HG03469 (cell line): ENCODE measurements around the gene PRDX2.
"Not testable (repeated sequence)": the region's sequence is repeated elsewhere in the genome, so short reads cannot be mapped to it uniquely, and the experiment has no call there.

Experiments
- ATAC-seq: cut with Tn5 transposase; IDR thresholded peaks from one replicate; pipeline ENCODE4 v1.9.1; 2021; ENCODE audit warnings: mild to moderate bottlenecking, moderate library complexity, moderate number of reproducible peaks; ENCODE audit not compliant: unreplicated experiment

Gene PRDX2

DNA sequence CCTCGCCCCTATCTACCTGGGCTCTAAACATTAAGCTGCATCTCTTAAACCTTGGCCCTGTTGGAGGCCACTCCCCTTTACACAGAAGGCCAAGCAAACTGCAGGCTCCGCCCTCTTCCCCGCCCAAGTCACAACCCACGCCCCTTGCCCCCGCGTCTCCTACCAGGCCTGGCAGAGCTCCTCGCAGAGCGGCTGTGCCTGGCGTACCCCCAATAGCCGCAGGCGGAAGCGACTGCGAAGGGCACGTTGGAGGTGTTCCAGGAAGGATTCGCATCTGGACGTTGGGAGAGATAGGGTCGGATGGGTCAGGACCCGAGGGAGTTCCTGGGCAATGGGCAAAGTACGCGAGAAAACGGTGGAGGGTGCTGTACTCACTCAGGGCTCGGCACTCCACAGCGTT is 26.9 kb upstream of the PRDX2 start:
- no peak for ATAC-seq

DNA sequence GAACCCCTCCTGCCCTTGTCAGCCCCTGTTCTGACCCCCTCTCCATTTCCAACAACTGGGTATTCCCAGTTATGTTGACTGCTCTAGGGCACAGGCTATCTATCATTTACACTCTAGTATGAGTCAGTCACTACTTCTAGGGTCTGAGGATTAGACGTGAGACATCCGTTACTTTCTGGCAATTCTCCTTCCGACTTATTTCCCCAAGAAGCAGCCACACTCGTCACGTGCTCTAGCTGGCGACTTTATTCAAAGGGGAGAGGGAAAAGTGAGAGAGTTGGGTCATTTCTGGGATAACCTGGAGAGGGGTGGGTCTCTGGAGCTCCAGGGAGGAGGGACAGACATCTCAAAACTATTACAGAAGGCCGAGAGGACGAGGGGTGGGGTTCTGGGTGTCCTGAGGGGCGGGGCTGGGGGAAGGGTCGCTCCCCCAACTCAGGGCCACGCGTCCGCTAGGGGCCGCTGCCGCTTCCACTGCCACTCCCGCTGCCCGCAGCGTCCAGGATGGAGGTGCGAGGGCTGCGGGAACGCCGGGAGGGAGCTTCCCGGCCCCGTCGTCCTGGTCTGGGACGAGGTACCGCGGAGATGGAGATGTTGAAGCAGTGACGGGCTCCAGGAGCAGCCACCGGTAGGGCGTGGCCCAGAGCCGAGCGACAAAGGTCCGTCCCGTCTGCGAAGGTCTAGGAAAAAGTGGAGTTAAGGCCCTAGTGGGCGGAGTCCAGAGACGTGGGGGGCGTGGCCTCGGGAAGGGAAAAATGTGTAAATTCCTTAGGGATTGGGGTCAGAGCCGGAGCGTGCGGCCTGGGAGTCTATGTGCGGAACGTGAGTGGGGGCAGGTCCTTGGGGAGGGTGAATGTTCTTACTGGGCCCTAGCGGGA is 23.9 kb upstream of the PRDX2 start:
- no peak for ATAC-seq

DNA sequence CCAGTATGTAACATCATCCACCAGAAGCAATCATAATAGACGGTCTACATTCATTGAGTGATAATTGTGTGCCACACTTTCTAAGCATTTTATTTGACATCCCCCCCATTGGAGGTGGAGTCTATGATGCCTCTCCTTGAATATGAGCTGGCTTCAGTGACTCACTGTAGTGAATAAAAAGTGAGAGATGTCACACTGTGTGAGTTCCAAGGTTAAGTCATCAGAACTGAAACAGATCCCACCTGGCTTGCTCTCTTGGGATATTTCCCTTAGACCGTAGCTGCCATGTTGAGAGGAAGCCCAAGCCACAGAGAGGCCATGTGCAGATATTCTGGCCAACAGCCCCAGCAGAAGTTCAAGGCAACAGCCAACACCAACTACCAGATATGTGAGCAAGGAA is 20.2 kb upstream of the PRDX2 start:
- ATAC-seq = no peak

DNA sequence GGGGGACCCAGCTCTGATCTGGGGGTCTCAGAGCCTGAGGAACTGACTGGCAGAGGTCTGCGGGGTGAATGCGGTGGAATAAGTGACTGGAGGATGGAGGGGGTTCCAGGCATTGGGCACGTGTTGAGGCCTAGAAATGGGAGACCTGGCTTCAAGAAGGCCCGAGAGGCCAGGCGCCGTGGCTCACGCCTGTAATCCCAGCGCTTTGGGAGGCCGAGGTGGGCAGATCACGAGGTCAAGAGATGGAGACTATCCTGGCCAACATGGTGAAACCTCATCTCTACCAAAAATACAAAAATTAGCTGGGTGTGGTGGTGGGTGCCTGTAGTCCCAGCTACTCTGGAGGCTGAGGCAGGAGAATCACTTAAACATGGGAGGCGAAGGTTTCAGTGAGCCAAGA is 16.2 kb upstream of the PRDX2 start:
- ATAC-seq = not testable (repeated sequence)

DNA sequence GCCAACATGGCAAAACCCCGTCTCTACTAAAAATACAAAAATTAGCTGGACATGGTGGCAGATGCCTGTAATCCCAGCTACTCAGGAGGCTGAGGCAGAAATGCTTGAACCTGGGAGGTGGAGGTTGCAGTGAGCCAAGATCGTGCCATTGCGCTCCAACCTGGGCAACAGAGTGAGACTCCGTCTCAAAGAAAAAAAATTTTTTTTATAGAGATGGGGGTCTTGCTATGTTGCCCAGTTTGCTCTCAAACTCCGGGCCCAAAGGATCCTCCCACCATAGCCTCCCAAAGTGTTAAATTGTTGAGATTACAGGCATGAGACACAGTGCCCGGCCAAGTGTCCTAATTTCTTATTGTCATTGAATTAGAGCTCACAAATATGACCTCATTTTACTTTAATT is 15.6 kb upstream of the PRDX2 start:
- ATAC-seq = not testable (repeated sequence)

DNA sequence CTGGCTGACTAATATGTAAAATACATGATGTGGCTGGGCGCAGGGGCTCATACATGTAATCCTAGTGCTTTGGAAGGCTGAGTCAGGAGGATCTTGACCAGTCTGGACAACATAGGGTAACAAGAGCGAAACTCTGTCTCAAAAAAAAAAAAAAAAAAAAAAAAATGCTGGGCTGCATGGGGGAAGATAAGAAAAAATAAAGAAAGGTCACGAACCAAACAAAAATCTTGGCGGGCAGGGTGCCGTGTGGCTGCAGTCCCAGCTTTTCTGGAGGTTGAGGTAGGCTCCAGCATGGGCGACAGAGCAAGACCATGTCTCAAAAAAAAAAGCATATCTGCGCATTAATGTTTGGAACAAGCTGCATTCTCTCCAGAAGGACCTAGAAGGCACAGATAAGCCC is 13.5 kb upstream of the PRDX2 start:
- no peak for ATAC-seq

DNA sequence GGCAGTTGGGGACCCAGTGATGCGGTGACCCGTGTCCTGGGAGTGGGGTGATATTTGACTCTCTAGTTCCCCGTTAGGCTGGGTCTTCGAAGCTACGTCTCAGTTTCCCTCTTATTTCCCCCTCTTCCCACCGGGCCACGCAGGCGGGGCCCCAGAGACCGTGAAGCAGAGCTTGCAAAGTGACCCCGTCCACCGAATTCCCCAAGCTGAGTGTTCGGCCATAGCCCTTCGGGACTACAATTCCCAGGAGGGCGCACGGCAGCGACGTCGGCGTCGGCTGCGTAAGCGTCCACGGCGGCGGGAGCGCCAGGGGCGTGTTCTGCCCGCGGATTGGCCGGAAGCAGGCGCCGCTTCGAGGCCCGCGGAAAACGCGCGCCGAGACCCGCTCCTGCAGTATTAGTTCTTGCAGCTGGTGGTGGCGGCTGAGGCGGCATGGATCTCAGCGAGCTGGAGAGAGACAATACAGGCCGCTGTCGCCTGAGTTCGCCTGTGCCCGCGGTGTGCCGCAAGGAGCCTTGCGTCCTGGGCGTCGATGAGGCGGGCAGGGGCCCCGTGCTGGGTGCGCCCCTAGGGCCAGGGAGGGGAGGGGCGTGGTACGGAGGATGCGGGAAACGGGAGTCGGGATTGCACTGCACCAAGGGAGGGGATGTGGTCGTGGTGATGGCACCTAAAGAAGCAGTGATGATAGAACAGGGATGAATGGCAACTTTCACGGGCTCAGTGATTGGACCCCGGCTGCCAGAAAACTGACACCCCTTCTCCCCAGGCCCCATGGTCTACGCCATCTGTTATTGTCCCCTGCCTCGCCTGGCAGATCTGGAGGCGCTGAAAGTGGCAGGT is 4.9 kb upstream of the PRDX2 start, which contains the start of gene RNASEH2A:
Gene RNASEH2A, plus strand, starts transcription at position 343 of the 840 bp plus-strand sequence. Its CDS starts 90 bp downstream, at position 433.
- peak; percentile 39 for ATAC-seq

DNA sequence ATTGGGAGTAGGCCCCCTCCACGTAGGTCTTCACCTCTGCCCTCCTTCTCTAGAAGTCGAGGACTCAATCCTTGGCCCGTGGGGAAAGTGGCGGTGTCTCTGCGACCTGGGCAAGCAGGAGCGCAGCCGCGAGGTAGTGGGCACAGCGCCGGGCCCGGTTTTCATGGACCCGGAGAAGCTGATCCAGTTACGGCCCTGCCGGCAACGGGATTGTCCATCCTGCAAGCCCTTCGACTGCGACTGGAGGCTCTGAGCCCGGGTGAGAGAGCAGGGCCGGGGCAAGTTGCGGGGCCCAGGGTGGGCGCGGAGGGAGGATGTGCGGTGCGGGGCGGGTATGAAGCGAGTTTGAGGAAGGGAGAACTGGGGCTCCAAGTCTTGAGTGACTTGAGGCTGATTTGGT is 2.5 kb upstream of the PRDX2 start:
- no peak for ATAC-seq

DNA sequence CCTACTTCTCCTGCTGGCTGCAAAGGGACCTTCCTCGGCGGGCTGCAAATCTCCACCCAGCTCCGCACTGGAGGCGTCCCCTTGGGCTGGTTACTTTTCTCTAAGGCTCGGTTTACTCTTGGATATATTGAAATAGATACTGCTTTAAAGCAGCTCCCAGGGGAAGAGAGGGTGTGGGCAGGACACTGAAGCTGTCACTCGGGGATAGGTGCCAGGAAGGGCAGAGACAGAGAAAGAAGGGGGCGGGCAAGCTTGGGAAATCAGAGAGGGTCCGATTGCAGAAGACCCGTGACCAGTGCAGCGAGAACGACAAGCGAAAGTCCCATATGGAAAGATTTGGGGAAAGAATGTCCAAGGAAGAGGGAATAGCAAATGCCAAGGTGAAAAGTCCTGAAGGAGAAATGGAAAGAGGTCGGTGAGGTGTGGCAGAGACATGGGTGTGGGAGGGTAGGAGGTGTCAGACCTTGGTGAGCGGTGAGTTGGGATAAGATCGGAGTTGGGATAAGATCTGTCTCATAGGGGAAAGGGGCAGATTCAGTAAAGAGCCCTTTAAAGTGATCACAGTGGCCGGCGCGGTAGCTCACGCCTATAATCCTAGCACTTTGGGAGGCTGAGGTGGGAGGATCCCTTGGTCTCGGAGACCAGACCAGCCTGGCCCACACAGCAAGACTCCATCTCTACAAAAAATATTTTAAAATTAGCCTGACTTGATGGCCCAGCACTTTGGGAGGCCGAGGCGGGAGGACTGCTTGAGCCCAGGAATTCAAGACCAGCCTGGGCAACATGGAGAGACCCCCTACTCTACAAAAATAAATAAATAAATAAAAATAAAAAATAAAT is 887 bp upstream of the PRDX2 start:
- ATAC-seq = no peak

DNA sequence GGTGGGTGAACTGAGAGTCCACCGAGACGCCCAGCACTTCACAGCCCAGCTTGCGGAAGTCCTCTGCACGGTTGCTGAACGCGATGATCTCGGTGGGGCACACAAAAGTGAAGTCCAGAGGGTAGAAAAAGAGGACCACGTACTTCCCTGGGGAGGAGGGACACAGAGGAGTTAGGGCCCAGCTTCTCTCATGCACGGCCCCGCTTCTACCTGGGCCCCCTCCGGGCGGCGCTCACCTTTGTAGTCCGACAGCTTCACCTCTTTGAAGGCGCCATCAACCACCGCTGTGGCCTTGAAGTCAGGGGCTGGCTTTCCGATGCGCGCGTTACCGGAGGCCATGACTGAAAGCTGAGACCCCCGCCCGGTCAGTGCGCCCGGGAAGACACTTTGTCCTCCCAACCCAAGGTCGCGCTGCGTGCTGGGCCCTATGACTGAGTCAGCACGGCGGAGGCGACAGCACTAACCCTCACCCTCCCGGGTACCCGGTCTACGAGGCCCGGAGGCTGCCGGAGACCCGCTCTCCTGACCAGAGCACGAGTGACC is 606 bp downstream of the PRDX2 start:
- ATAC-seq = no peak

DNA sequence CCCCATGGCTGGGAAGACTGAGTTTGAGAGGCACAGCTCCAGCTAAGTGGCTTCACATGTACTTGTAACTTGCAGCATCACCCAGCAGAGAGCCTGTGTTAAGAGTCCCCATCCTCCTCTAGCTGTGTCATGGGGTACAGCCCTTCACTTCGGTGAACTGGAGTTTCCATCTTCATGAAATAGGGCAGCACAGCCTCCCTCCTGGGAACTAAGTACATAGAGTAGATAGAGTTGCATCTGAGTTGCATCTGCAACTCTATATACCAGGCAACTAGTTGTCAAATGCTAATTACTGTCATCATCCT is 1.2 kb downstream of the PRDX2 start:
- ATAC-seq = no peak

DNA sequence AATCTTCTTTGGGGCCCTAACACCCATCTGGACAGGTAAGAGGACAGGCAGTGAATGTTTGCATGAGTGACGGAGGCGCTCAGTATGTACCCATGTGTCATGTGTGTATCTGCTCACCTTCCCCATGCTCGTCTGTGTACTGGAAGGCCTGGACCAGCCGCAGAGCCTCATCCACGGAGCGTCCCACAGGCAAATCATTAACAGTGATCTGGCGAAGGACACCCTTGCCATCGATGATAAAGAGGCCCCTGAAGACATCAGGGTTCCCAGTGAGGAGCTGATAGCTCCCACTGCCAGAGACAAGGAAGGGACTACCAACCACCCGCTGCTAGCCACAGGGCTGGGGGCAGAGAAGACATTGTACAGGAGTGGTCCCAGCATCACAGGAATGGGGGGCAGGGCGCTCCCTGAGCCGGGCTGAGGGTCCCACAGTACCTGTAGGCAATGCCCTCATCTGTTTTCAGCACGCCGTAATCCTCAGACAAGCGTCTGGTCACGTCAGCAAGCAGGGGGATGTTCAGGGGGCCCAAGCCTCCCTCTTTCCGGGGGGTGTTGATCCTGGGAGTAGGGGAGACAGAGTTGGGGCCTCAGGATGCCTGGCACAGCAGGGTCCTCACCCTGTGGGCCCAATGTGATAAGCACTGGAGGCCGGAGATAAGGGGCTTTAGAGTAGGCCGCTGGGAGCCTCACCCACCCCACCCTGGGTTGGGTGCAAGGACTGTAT is 1.7 kb downstream of the PRDX2 start:
- no peak for ATAC-seq

DNA sequence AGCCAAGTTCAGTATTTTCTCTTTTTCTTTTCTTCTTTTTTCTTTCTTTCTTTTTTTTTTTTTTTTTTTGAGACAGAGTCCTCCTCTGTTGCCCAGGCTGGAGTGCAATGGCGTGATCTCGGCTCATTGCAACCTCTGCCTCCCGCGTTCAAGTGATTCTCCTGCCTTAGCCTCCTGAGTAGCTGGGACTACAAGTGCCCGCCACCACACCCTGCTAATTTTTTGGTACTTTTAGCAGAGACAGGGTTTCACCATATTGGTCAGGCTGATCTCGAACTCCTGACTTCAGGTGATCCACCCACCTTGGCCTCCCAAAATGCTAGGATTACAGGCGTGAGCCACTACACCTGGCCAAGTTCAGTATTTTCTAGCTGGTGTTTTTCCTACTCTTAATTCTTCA is 4.0 kb downstream of the PRDX2 start:
- not testable (repeated sequence) for ATAC-seq

DNA sequence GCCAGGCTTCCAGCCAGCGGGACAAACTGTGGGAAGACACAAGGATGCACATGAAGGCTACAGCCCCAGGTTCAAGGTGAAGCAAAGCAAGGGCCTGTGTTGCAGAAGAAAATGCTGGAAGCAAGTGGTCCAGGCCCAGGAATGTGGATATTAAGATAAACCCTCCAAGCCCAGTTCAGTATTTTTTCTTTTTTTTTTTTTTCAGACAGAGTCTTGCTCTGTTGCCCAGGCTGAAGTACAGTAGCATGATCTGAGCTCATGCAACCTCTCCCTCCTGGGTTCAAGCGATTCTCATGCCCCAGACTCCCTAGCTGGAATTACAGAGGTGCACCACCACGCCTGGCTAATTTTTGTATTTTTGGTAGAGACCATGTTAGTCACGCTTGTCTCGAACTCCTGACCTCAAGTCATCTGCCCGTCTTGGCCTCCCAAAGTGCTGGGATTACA is 4.4 kb downstream of the PRDX2 start:
- no peak for ATAC-seq

DNA sequence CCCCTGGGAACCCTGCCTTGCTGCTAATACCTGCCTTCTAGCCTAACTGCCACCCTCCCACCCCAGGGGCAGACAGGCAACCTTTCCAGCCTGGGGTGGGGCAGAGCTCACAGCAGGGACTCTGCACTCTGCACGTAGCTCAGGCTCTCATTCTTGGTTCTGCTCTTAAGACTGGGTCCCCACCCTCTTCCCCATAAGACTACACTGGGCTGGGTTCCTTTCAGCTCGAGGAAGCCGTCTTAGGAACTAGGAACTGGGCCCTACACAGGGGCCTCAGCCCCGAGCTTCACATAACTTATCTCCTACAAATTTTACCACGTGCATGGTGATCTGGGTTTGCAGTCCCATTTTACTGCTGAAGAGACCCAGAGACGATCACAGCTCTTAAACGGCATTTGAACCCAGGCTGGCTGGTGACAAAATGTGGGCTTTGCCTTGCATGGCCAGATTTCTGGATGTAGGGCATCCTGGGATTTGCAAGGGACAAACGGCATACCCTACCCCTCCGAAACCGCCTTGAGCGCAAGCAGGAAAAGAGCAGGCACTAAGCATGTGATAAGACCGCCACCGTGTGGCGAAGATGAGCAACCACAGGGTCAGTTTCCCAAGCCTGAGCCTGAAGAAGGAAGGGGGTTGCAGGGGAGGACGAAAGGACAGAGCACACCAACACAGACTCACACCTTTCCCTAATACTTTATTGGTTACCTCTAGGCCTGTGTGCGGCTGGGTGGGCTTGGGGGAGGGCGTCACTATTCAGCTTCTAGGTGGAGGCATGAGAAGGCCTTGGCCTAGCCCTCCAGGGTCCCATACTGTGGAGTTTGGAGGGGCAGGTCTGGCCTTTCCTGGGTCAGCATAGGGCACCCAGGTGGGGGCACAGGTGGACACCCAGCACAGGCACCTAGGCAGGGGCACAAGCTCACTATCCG is 5.2 kb downstream of the PRDX2 start:
- no peak for ATAC-seq

DNA sequence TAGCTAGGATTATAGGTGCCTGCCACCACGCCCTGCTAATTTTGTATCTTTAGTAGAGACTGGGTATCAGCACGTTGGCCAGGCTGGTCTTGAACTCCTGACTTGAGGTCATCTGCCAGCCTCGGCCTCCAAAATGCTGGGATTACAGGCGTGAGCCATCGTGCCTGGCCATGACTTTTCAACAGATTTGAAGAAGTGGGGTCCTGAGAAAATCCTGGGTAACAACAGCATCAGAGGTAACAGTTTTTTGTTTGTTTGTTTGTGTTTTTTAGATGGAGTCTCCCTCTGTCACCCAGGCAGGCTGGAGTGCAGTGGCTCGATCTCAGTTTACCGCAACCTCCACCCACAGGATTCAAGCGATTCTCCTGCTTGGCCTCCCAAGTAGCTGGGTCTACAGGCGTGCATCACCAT is 6.6 kb downstream of the PRDX2 start:
- no peak for ATAC-seq

DNA sequence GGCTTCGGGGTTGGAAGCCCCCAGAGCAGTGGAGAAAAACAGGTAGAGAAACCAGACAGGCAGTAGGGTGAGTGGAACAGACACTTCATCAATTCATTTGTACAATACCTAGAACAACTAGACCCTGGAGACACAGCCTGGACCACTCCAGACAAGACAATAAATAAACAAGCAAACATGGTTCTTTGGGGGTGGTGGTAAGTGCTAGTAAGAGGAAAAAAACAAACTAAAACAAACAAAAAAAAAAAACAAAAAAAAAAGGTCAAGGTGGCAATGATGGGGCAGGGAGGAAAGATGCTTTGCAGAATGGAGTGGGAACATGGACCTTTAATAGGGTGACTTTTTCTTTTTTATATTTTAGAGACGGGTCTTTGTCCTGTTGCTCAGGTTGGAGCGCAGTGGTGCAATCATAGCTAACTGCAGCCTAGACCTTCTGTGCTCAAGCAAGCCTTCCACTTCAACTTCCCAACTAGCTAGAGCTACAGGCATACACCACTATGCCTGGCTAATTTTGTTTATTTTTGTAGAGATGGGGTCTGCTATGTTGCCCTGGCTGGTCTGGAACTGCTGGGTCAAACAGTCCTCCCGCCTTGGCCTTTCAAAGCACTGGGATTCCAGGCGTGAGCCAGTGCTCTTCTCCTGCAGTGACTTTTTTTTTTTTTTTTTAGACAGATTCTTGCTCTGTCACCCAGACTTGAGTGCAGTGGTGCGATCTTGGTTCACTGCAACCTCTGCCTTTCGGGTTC is 7.2 kb downstream of the PRDX2 start:
- ATAC-seq = no peak
